Measurements from ENCODE around the gene CYP4F12.

- TF ChIP-seq MAFK (IDR thresholded peaks at IDR 0.05; ENCODE audit: low read depth, low read length) (no peak), CTCF (conservative IDR thresholded peaks at IDR 0.05; ENCODE audit: low read depth, low read length) (no peak), RFX5 (IDR thresholded peaks at IDR 0.05; ENCODE audit: low read depth, low read length) (no peak), POLR2A (IDR thresholded peaks at IDR 0.05; ENCODE audit: low read depth, low read length) (no peak), MXI1 (IDR thresholded peaks at IDR 0.05; ENCODE audit: borderline replicate concordance, low read depth, low read length) (no peak)
Observed at GRCh38 chr19:15644066-15644741, 28.7 kb upstream of the CYP4F12 start.

Data from IMR-90 (cell line).